Measurements from ENCODE around the gene HAPLN3. TPM values are rescaled to one million over a fixed set of nuclear protein-coding genes. Genes with fewer than 3 reads are reported as not detected.

The HAPLN3 gene
- total and polyA plus RNA-seq, 2 donors (not counting 3 experiments of a cell fraction or from before 2014, with no cell fraction given): 57.6 to 130 TPM

GRCh38 chr15:88845616-88846015, 49.7 kb downstream of the HAPLN3 start:
- Histone ChIP-seq H3K79me2 (ENCODE audit: control insufficient read depth, insufficient read depth, low read length) (no peaks in the 10 kb centered on the region), H3K4me3 (replicated peaks in 1 of 3; ENCODE audit: insufficient read depth in 1 of 3, low read depth in 1 of 3, low read length in 3 of 3) (no peak overlapping the region), H2AFZ (ENCODE audit: low read depth, low read length) (no peak overlapping the region), H3K27me3 (ENCODE audit: control insufficient read depth in 2 of 2, insufficient read depth in 2 of 2, low read length in 2 of 2) (no peaks in the 10 kb centered on the region), H3K9me1 (replicated peaks; ENCODE audit: control insufficient read depth, extremely low read depth, insufficient read depth, low read length) (no peaks in the 10 kb centered on the region), H3K36me3 (ENCODE audit: control insufficient read depth in 2 of 2, extremely low read depth in 1 of 2, insufficient read depth in 2 of 2, low read length in 2 of 2) (no peaks in the 10 kb centered on the region), H4K20me1 (replicated peaks; ENCODE audit: control insufficient read depth, extremely low read depth, insufficient read depth, low read length) (no peaks in the 10 kb centered on the region), H3K9ac (replicated peaks; ENCODE audit: extremely low read depth, insufficient read depth, low read length) (no peak overlapping the region), H3K4me1 (ENCODE audit: control insufficient read depth, extremely low read depth, insufficient read depth, low read length) (no peaks in the 10 kb centered on the region), H3K4me2 (ENCODE audit: insufficient read depth, low read length) (no peak overlapping the region), H3K27ac (ENCODE audit: insufficient read depth, low read depth, low read length) (no peak overlapping the region), H3K9me3 (replicated peaks; ENCODE audit: control insufficient read depth, insufficient read depth, low read length) (no peaks in the 10 kb centered on the region)
- BruUV-seq (replicated peaks): no TSS peak
- DNase-seq (ENCODE audit: low read depth, low spot score) (no peak), FAIRE-seq (no peak)
- intact Hi-C loops (cut with micrococcal nuclease) (no loop called here), dilution Hi-C loops (cut with MboI; ENCODE audit: extremely low pct_ligation_motif_present, low sequenced_read_pairs) (no loop called here)
- no peak for TF ChIP-seq CTCF (IDR thresholded peaks at IDR 0.05; ENCODE audit: extremely low read depth in 1 of 2, insufficient read depth in 1 of 2, low read depth in 1 of 2, low read length in 2 of 2)
- no peak for TF ChIP-seq POLR2AphosphoS5 (IDR thresholded peaks at IDR 0.05; ENCODE audit: insufficient read depth, low read depth, low read length)
- no peak for TF ChIP-seq GATA2 (IDR thresholded peaks at IDR 0.05; ENCODE audit: insufficient read depth, insufficient read length, low read depth, low read length)
- no peak for TF ChIP-seq MYC (IDR thresholded peaks at IDR 0.05; ENCODE audit: low read depth, low read length)
- TF ChIP-seq POLR2A (IDR thresholded peaks at IDR 0.05; ENCODE audit: low read depth, low read length): no peak
- TF ChIP-seq JUN (IDR thresholded peaks at IDR 0.05; ENCODE audit: borderline replicate concordance, insufficient read depth, insufficient read length, low read depth): no peak
- no peak for TF ChIP-seq EZH2 (IDR thresholded peaks at IDR 0.05; ENCODE audit: borderline replicate concordance, low read depth, low read length, severe bottlenecking)
- no peak for TF ChIP-seq FOS (IDR thresholded peaks at IDR 0.05; ENCODE audit: borderline replicate concordance, insufficient read depth, low read length)
- no peak for TF ChIP-seq MAX (IDR thresholded peaks at IDR 0.05; ENCODE audit: insufficient read depth, insufficient read length)
- ChIA-PET POLR2A (no interaction called here), CTCF (interaction anchor here (1.3 to 1.8 kb wide), 2 partner anchors 11 to 59 kb away, joined by 6 read pairs; no protein-coding TSS in a partner anchor)
